ENCODE measurements around the gene RPS21. TPM values are rescaled to one million over a fixed set of nuclear protein-coding genes. Genes with fewer than 3 reads are reported as not detected.

Gene RPS21
- total and polyA plus RNA-seq, 9 of the 15 experiments (the other 6 are each of a cell fraction or from before 2014, with no cell fraction given): 1,380 to 5,647 (median 3,091) TPM

GRCh38 chr20:62389601-62390087, 2.7 kb downstream of the RPS21 start:
- H3K27me3 ChIP-seq (ENCODE audit: control insufficient read depth in 2 of 2, insufficient read depth in 2 of 2, low read length in 2 of 2): no peaks in the 10 kb centered on the region
- DNase-seq (ENCODE audit: extremely low read depth in 1 of 4, low spot score in 3 of 4) (no peak), FAIRE-seq (no peak), ATAC-seq (no peak)
- CTCF ChIA-PET (ENCODE audit: low intra/inter-chr PET ratio): no interaction called here
- no peak overlapping the region for H3K4me3 ChIP-seq
- in situ Hi-C loops (cut with MboI): no loop called here
- H3K79me2 ChIP-seq (ENCODE audit: control insufficient read depth, insufficient read depth, low read length): peaks cover 50% of the 10 kb centered on the region
- TF ChIP-seq SUPT5H (IDR thresholded peaks at IDR 0.05): peak; percentile 21
- TF ChIP-seq PATZ1 (CRISPR knock-in tag; IDR thresholded peaks at IDR 0.05; ENCODE audit: borderline replicate concordance): no peak
- TF ChIP-seq, protein P1, sequence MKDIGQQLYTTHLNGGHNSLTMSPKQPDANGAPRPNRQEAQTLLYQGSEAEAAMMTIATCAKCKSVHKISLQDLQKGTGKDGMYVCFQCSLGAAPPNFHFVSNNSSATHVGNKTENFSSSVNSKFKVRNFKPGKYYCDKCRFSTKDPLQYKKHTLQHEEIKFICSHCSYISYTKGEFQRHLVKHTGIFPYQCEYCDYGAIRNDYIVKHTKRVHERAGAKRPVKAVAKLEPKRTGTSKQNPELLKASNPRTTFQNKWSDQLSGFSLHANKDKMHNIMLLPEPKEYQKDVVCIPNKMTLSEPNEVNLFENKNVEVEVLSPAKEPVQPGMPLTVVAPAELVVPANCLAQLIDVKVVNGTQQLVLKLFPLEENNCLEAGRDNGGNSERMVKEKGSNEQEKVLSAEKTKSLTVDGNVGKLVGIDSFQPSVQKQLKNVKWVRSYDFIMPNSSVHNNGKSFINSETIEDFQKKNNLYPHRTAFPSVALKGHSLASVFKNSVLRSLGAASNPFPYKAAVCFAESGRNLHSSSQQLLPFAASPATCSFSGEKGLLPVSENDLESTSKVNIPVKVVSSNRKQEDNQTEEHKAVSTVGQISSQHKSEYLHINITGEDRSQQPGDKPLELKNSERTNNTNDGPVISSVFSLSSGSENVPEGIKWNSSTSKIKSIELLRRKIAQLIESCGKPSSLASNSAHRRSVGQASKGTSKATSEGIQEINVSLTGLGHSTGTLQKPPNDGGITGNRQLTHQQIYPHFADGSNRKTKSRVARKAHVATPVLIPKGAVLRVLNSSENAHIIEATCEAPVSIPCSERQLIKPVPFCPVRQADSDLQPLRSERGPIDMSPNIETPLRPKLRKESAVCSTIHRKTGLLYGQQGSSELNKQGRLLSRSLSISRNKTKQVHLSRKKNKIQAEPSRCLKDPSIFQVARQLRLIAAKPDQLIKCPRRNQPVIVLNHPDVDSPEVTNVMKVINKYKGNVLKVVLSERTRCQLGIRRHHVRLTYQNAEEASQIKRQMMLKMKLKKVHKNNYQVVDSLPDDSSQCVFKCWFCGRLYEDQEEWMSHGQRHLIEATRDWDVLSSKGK (CRISPR knock-in tag; IDR thresholded peaks at IDR 0.05): no peak
- TF ChIP-seq POLR2A (conservative IDR thresholded peaks at IDR 0.05): peak; percentile 44; the same call in 1 of the 2 replicates
- TF ChIP-seq, protein P2, sequence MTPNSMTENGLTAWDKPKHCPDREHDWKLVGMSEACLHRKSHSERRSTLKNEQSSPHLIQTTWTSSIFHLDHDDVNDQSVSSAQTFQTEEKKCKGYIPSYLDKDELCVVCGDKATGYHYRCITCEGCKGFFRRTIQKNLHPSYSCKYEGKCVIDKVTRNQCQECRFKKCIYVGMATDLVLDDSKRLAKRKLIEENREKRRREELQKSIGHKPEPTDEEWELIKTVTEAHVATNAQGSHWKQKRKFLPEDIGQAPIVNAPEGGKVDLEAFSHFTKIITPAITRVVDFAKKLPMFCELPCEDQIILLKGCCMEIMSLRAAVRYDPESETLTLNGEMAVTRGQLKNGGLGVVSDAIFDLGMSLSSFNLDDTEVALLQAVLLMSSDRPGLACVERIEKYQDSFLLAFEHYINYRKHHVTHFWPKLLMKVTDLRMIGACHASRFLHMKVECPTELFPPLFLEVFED (CRISPR knock-in tag; conservative IDR thresholded peaks at IDR 0.05): no peak
- TF ChIP-seq MYNN (IDR thresholded peaks at IDR 0.05): peak; percentile 47; the same call in 1 of the 2 replicates
- TF ChIP-seq MYNN (CRISPR knock-in tag; IDR thresholded peaks at IDR 0.05): no peak
- H3K9ac ChIP-seq (ENCODE audit: insufficient read depth in 1 of 2, low read depth in 2 of 2, low read length in 2 of 2): no peak overlapping the region
- H3K9me1 ChIP-seq (ENCODE audit: control insufficient read depth, insufficient read depth, low read length): peaks cover 12% of the 10 kb centered on the region
- POLR2A ChIA-PET: interaction anchor here (0.9 to 5.1 kb wide), 3 partner anchors 12 to 24 kb away, joined by 3 to 28 read pairs (median 3); no protein-coding TSS in a partner anchor
- no peak overlapping the region for H3K4me2 ChIP-seq (ENCODE audit: insufficient read depth, low read length)
- peaks cover 11 to 56% of the 10 kb centered on the region in 2 experiments; a peak in 4 of 5 replicates for H3K4me1 ChIP-seq (replicated peaks in 1 of 2; ENCODE audit: control insufficient read depth in 2 of 2, insufficient read depth in 2 of 2, low read length in 2 of 2)
- 94% methylated on average over 2 of the region's 5 CpGs for WGBS (ENCODE audit: insufficient coverage, low coverage, missing lambda C conversion rate)
- intact Hi-C loops (cut with micrococcal nuclease): loop anchor here (10.0 kb wide), 1 partner anchor 245 kb away; the partner anchor contains the start of genes PSMA7 and SS18L1
- no peak overlapping the region for H2AFZ ChIP-seq (ENCODE audit: low read depth, low read length)
- no TSS peak for BruUV-seq (replicated peaks)
- H3K27ac ChIP-seq (ENCODE audit: extremely low read depth, low read depth, low read length): no peak overlapping the region
- H3K36me3 ChIP-seq (ENCODE audit: control insufficient read depth, insufficient read depth, low read length): peaks cover 46% of the 10 kb centered on the region
- H3K9me3 ChIP-seq (replicated peaks; ENCODE audit: control insufficient read depth, insufficient read depth, low read depth, low read length): no peaks in the 10 kb centered on the region
- H4K20me1 ChIP-seq (replicated peaks; ENCODE audit: control insufficient read depth, insufficient read depth, low read length): peaks cover 9% of the 10 kb centered on the region
